SK-N-SH (cell line): Measurements from ENCODE around the gene FAM47C. TPM values are rescaled to one million over a fixed set of nuclear protein-coding genes. Genes with fewer than 3 reads are reported as not detected.

Source experiments
- CTCF ChIA-PET: fragments of 300-600, 350-600 bp; formaldehyde crosslinking; extraction: SDS; loops from one replicate; lab custom pipeline; 2021; lab: Yijun Ruan, JAX
- POLR2A ChIA-PET: fragments of 350-600 bp; sonication (Branson Sonifier 250); formaldehyde crosslinking; extraction: SDS; loops from one replicate; lab custom pipeline; 2020; ENCODE audit warnings: antibody characterized with exemption, inconsistent platforms; lab: Yijun Ruan, JAX
- DNase-seq: peaks from one replicate; pipeline ENCODE4 v3.0.0; 2012
- H2AFZ ChIP-seq: fragments of 200-600 bp; sonication (generic); 2 replicates; pipeline ENCODE4 v1.8.1; 2016; ENCODE audit warnings: antibody characterized with exemption, mild to moderate bottlenecking, low read depth
- H3F3A ChIP-seq: fragments of 200-600 bp; sonication (generic); replicated peaks from 2 replicates; pipeline ENCODE3; 2016; ENCODE audit warnings: antibody characterized with exemption, mild to moderate bottlenecking; ENCODE audit not compliant: insufficient read depth
- H3K27ac ChIP-seq, 2 experiments: fragments of 200-500 bp in 1 of 2; fragments of 200-600 bp in 1 of 2; sonication (Bioruptor generic) in 1 of 2; sonication (generic), shearing (Covaris generic) in 1 of 2; 2 replicates each; pipeline versions ENCODE4 v1.5.1 to v1.6.1; 2014 to 2016; ENCODE audit warnings: low read depth in 2 of 2, inconsistent platforms in 1 of 2, low read length in 1 of 2, mild to moderate bottlenecking in 1 of 2, mixed read lengths in 1 of 2
- H3K27me3 ChIP-seq: fragments of 200-600 bp; sonication (generic), shearing (Covaris generic); 2 replicates; pipeline ENCODE4 v1.6.1; 2016; ENCODE audit warnings: mixed run types; ENCODE audit not compliant: insufficient read depth
- H3K36me3 ChIP-seq, 2 experiments: fragments of 200-500 bp in 1 of 2; fragments of 200-600 bp in 1 of 2; sonication (Bioruptor generic) in 1 of 2; sonication (generic) in 1 of 2; replicated peaks in 1 of 2; 2 replicates each; pipeline versions ENCODE3 to v1.5.1; 2014 to 2016; ENCODE audit warnings: low read length in 1 of 2, mild to moderate bottlenecking in 1 of 2; ENCODE audit not compliant: insufficient read depth in 2 of 2, control insufficient read depth in 1 of 2
- H3K4me1 ChIP-seq, 2 experiments: fragments of 200-500 bp in 1 of 2; fragments of 200-600 bp in 1 of 2; sonication (Bioruptor generic) in 1 of 2; sonication (generic), shearing (Covaris generic) in 1 of 2; 2 replicates each; pipeline versions ENCODE4 v1.5.1 to v1.6.1; 2014 to 2016; ENCODE audit warnings: low read depth in 1 of 2, low read length in 1 of 2, mixed run types in 1 of 2; ENCODE audit not compliant: insufficient read depth in 2 of 2, control insufficient read depth in 1 of 2
- H3K4me2 ChIP-seq: fragments of 200-600 bp; sonication (generic), shearing (Covaris generic); 2 replicates; pipeline ENCODE4 v1.6.1; 2017; ENCODE audit warnings: mixed run types
- H3K4me3 ChIP-seq, 2 experiments: fragments of 200-500 bp in 1 of 2; fragments of 200-600 bp in 1 of 2; sonication (Bioruptor generic) in 1 of 2; sonication (generic), shearing (Covaris generic) in 1 of 2; 2 replicates each; pipeline versions ENCODE4 v1.5.1 to v1.8.1; 2014 to 2016; ENCODE audit warnings: low read depth in 2 of 2, inconsistent platforms in 1 of 2, low read length in 1 of 2, mild to moderate bottlenecking in 1 of 2, mixed read lengths in 1 of 2, moderate library complexity in 1 of 2
- H3K79me2 ChIP-seq: fragments of 200-600 bp; sonication (generic); 2 replicates; pipeline ENCODE4 v1.8.1; 2017; ENCODE audit warnings: mild to moderate bottlenecking; ENCODE audit not compliant: insufficient read depth
- H3K9ac ChIP-seq: fragments of 200-600 bp; sonication (generic); 2 replicates; pipeline ENCODE4 v1.6.1; 2017; ENCODE audit warnings: mixed run types
- H3K9me2 ChIP-seq: fragments of 200-600 bp; sonication (generic); 2 replicates; pipeline ENCODE4 v1.6.1; 2017; ENCODE audit warnings: mixed run types
- H3K9me3 ChIP-seq: fragments of 200-600 bp; sonication (generic); 2 replicates; pipeline ENCODE4 v1.6.1; 2017; ENCODE audit warnings: mixed run types, mild to moderate bottlenecking, moderate library complexity
- H4K20me1 ChIP-seq: fragments of 200-600 bp; sonication (generic); 2 replicates; pipeline ENCODE4 v1.6.1; 2017; ENCODE audit warnings: mild to moderate bottlenecking, mixed run types; ENCODE audit not compliant: insufficient read depth
- CHD2 ChIP-seq: fragments of 150-350 bp; IDR thresholded peaks from 2 replicates; pipeline ENCODE4 v1.6.1; 2018; ENCODE audit warnings: low read length; ENCODE audit not compliant: partially characterized antibody
- EP300 ChIP-seq, 2 experiments: IDR thresholded peaks; 2 replicates each; pipeline versions ENCODE4 v1.4.0 to v1.6.1; 2012; ENCODE audit warnings: borderline replicate concordance in 1 of 2, low read depth in 1 of 2, low read length in 1 of 2
- FOXM1 ChIP-seq: IDR thresholded peaks from 2 replicates; pipeline ENCODE4 v1.4.0; 2012; ENCODE audit warnings: low read depth, mild to moderate bottlenecking
- GABPA ChIP-seq: IDR thresholded peaks from 2 replicates; pipeline ENCODE4 v1.4.0; 2012; ENCODE audit warnings: low read depth, mild to moderate bottlenecking
- GATA2 ChIP-seq: sonication (generic); formaldehyde crosslinking; IDR thresholded peaks from 2 replicates; pipeline ENCODE4 v1.5.0; 2020; ENCODE audit warnings: mild to moderate bottlenecking, missing genetic modification reagents
- JUND ChIP-seq: IDR thresholded peaks from 2 replicates; pipeline ENCODE4 v1.4.0; 2012
- MAX ChIP-seq: IDR thresholded peaks from 2 replicates; pipeline ENCODE4 v1.4.0; 2012; ENCODE audit warnings: low read depth
- MEF2A ChIP-seq: IDR thresholded peaks from 2 replicates; pipeline ENCODE4 v1.4.0; 2012; ENCODE audit warnings: low read depth, borderline replicate concordance
- MXI1 ChIP-seq: IDR thresholded peaks from 2 replicates; pipeline ENCODE4 v1.6.1; 2012; ENCODE audit warnings: mild to moderate bottlenecking, low read depth, low read length, improper control_type of control experiment
- NFIC ChIP-seq: IDR thresholded peaks from 2 replicates; pipeline ENCODE4 v1.4.0; 2012; ENCODE audit warnings: borderline replicate concordance
- RCOR1 ChIP-seq: fragments of 150-350 bp; IDR thresholded peaks from 2 replicates; pipeline ENCODE4 v1.6.1; 2017; ENCODE audit warnings: antibody characterized with exemption, low read length
- REST ChIP-seq: IDR thresholded peaks from 2 replicates; pipeline ENCODE4 v1.6.1; 2012; ENCODE audit warnings: mild to moderate bottlenecking, low read depth, low read length, moderate library complexity
- RFX5 ChIP-seq: IDR thresholded peaks from 2 replicates; pipeline ENCODE4 v1.6.1; 2012; ENCODE audit warnings: mild to moderate bottlenecking, improper control_type of control experiment, low read length
- SMC3 ChIP-seq: IDR thresholded peaks from 2 replicates; pipeline ENCODE4 v1.6.1; 2012; ENCODE audit warnings: low read depth, low read length, improper control_type of control experiment
- USF1 ChIP-seq: IDR thresholded peaks from 2 replicates; pipeline ENCODE4 v1.4.0; 2012; ENCODE audit warnings: low read depth, borderline replicate concordance
- USF2 ChIP-seq: fragments of 150-350 bp; IDR thresholded peaks from 2 replicates; pipeline ENCODE4 v1.6.1; 2017; ENCODE audit warnings: antibody characterized with exemption, low read length, low read depth, borderline replicate concordance
- ZBTB33 ChIP-seq: IDR thresholded peaks from 2 replicates; pipeline ENCODE4 v1.4.0; 2012; ENCODE audit warnings: low read depth, borderline replicate concordance
- WGBS: methylation state at CpG from one replicate; pipeline ENCODE4 v1.1.6; 2017; ENCODE audit warnings: low lambda C conversion rate; 5-methylcytosine and 5-hydroxymethylcytosine counted together
- polyA plus RNA-seq, 3 experiments: library from polyadenylated mRNA; depleted of rRNA; stranded (reverse); fragments of >200 nt; gene quantifications; 2 replicates each; pipeline ENCODE4 v1.2.3, GENCODE V29; 2012

Gene FAM47C
- polyA plus RNA-seq, 1 of the 3 experiments (the other 2 are of a cell fraction): not detected

GRCh38 chrX:36974911-36975310 lies 33.3 kb upstream of the FAM47C start:
- H3K9ac ChIP-seq: no peak overlapping the region
- H2AFZ ChIP-seq: no peak overlapping the region
- H3K27ac ChIP-seq: no peak overlapping the region
- ChIA-PET POLR2A (no interaction called here), CTCF (no interaction called here)
- H3F3A ChIP-seq: no peaks in the 10 kb centered on the region
- no peak for TF ChIP-seq RFX5
- no peak for TF ChIP-seq FOXM1
- no peak for TF ChIP-seq GATA2 (CRISPR knock-in tag)
- TF ChIP-seq JUND: no peak
- TF ChIP-seq CHD2: no peak
- no peak for TF ChIP-seq NFIC
- TF ChIP-seq RCOR1: no peak
- no peak for TF ChIP-seq USF1
- no peak for TF ChIP-seq USF2
- no peak for TF ChIP-seq MEF2A
- no peak for TF ChIP-seq MXI1
- TF ChIP-seq MAX: no peak
- no peak for TF ChIP-seq GABPA
- no peak for TF ChIP-seq SMC3
- TF ChIP-seq REST: no peak
- TF ChIP-seq EP300 (IDR thresholded peaks at IDR 0.05; ENCODE audit: borderline replicate concordance in 1 of 2, low read depth in 1 of 2, low read length in 1 of 2): no peak
- no peak for TF ChIP-seq ZBTB33
- no peak overlapping the region for H3K4me3 ChIP-seq
- H3K79me2 ChIP-seq: no peaks in the 10 kb centered on the region
- no peaks in the 10 kb centered on the region for H3K9me2 ChIP-seq
- WGBS: 3% methylated on average over 6 of the region's 6 CpGs
- H4K20me1 ChIP-seq: no peaks in the 10 kb centered on the region
- H3K36me3 ChIP-seq: no peaks in the 10 kb centered on the region
- no peak for DNase-seq
- H3K4me1 ChIP-seq: no peaks in the 10 kb centered on the region
- H3K27me3 ChIP-seq: no peaks in the 10 kb centered on the region
- no peak overlapping the region for H3K4me2 ChIP-seq
- H3K9me3 ChIP-seq: no peaks in the 10 kb centered on the region
